OCI-LY7 (cell line): Measurements from ENCODE around the gene THAP7. TPM values are rescaled to one million over a fixed set of nuclear protein-coding genes. Genes with fewer than 3 reads are reported as not detected.
A peak's percentile ranks its signal among the peaks of the same experiment; 100 is the strongest.

ENCODE experiments used
- BruUV-seq: library from RNA; stranded (reverse); fragments of 400-500 nt; replicated peaks from 2 replicates; lab custom pipeline; 2021; lab: Mats Ljungman, UMichigan
- CTCF ChIA-PET: fragments of 300-600 bp; sonication (Branson Sonifier 250); formaldehyde crosslinking; loops from one replicate; lab custom pipeline; 2022; ENCODE audit warnings: antibody characterized with exemption; ENCODE audit not compliant: unreplicated experiment; lab: Charles Lee
- POLR2A ChIA-PET: fragments of 300-600 bp; sonication (Branson Sonifier 250); formaldehyde crosslinking; loops from one replicate; lab custom pipeline; 2022; ENCODE audit warnings: antibody characterized with exemption; lab: Charles Lee
- DNase-seq: peaks from one replicate; pipeline ENCODE4 v3.0.0-alpha.2; 2015; ENCODE audit warnings: low spot score
- H2AFZ ChIP-seq: fragments of 200-600 bp; sonication (generic), shearing (Covaris generic); 2 replicates; pipeline ENCODE4 v1.6.1; 2014; ENCODE audit warnings: mild to moderate bottlenecking, antibody characterized with exemption, low read length, moderate library complexity
- H3K27ac ChIP-seq: fragments of 200-600 bp; sonication (generic); 2 replicates; pipeline ENCODE4 v1.5.1; 2014; ENCODE audit warnings: mixed run types, low read depth, mild to moderate bottlenecking, moderate library complexity, low read length, inconsistent platforms; ENCODE audit not compliant: poor library complexity, severe bottlenecking
- H3K36me3 ChIP-seq: fragments of 200-600 bp; sonication (generic); 2 replicates; pipeline ENCODE4 v1.6.1; 2014; ENCODE audit warnings: mild to moderate bottlenecking, antibody characterized with exemption, low read length, moderate library complexity, mixed read lengths; ENCODE audit not compliant: insufficient read depth
- H3K4me1 ChIP-seq: fragments of 200-600 bp; sonication (generic); 2 replicates; pipeline ENCODE4 v1.5.1; 2014; ENCODE audit warnings: mild to moderate bottlenecking, low read length; ENCODE audit not compliant: insufficient read depth, poor library complexity, severe bottlenecking
- H3K4me2 ChIP-seq: fragments of 200-600 bp; sonication (generic); 2 replicates; pipeline ENCODE4 v1.6.1; 2014; ENCODE audit warnings: mild to moderate bottlenecking, low read length
- H3K4me3 ChIP-seq: fragments of 200-600 bp; sonication (generic); 2 replicates; pipeline ENCODE4 v1.5.1; 2014; ENCODE audit warnings: mild to moderate bottlenecking, low read depth, low read length; ENCODE audit not compliant: poor library complexity, severe bottlenecking
- H3K79me2 ChIP-seq: fragments of 200-600 bp; sonication (generic); 2 replicates; pipeline ENCODE4 v1.6.1; 2016; ENCODE audit warnings: low read depth, mild to moderate bottlenecking, low read length, moderate library complexity, mixed read lengths; ENCODE audit not compliant: insufficient read depth
- H3K9me2 ChIP-seq: fragments of 200-600 bp; sonication (generic); 2 replicates; pipeline ENCODE4 v1.6.1; 2016; ENCODE audit warnings: mild to moderate bottlenecking, low read length, mixed read lengths; ENCODE audit not compliant: insufficient read depth
- H3K9me3 ChIP-seq: fragments of 200-600 bp; sonication (generic); 2 replicates; pipeline ENCODE4 v1.6.1; 2014; ENCODE audit warnings: mild to moderate bottlenecking, mixed run types, low read length, mixed read lengths
- H4K20me1 ChIP-seq: fragments of 200-600 bp; sonication (generic); 2 replicates; pipeline ENCODE4 v1.6.1; 2014; ENCODE audit warnings: mild to moderate bottlenecking, antibody characterized with exemption, low read length, moderate library complexity, mixed read lengths; ENCODE audit not compliant: insufficient read depth
- EZH2phosphoT487 ChIP-seq: fragments of 200-600 bp; sonication (generic); IDR thresholded peaks from 2 replicates; pipeline ENCODE4 v1.6.1; 2018; ENCODE audit warnings: low read depth, borderline replicate concordance, mild to moderate bottlenecking, mixed run types, antibody characterized with exemption, low read length, moderate library complexity, mixed read lengths
- intact Hi-C: fragments of 100-400 bp; cut with micrococcal nuclease; formaldehyde crosslinking; loops from one replicate; pipeline ENCODE4 v1.10.0; 2022; ENCODE audit not compliant: unreplicated experiment
- total RNA-seq, 2 experiments: library from RNA; depleted of rRNA in 1 of 2; stranded (reverse); fragments of >200 nt in 1 of 2; shearing (Covaris generic) in 1 of 2; gene quantifications; 2 replicates each; pipeline ENCODE4 v1.2.3, GENCODE V29; 2014 to 2022
- TF ChIP-seq, protein P1 (sequence below): fragments of 200-600 bp; sonication (generic); conservative IDR thresholded peaks from 2 replicates; pipeline ENCODE4 v1.5.1; 2014; ENCODE audit warnings: mild to moderate bottlenecking, antibody characterized with exemption, low read length, moderate library complexity, mixed read lengths

The THAP7 gene
- total RNA-seq, 2 experiments from 2014 or later: 36.3 to 73.0 TPM

DNA sequence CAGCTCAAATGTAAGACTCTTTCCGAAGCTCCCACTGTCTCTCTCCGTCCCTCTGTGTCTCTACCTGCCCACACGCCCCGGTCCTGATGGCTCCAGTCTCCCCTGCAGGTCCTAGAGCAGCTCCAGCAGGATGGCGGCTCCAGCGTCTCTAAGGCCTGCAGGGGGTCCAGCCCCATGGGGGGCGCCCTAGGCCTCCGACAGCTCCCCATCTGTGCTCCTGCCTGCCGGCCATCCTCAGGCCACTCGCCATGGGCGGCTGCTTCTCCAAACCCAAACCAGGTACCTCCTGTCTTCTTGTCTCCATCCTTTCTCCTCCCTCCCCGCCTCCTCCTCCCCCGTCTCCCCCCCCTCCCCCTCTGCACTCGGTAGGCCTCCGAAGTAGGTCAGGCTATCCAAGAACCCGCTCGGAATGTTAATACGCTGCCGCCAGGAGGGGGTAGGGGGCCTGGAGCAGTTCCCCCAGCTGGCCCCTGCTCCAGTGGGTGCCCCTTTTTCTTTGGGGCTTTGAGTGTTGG, 34.2 kb downstream of the THAP7 start:
- TF ChIP-seq EZH2phosphoT487: no peak
- TF ChIP-seq, protein P1, sequence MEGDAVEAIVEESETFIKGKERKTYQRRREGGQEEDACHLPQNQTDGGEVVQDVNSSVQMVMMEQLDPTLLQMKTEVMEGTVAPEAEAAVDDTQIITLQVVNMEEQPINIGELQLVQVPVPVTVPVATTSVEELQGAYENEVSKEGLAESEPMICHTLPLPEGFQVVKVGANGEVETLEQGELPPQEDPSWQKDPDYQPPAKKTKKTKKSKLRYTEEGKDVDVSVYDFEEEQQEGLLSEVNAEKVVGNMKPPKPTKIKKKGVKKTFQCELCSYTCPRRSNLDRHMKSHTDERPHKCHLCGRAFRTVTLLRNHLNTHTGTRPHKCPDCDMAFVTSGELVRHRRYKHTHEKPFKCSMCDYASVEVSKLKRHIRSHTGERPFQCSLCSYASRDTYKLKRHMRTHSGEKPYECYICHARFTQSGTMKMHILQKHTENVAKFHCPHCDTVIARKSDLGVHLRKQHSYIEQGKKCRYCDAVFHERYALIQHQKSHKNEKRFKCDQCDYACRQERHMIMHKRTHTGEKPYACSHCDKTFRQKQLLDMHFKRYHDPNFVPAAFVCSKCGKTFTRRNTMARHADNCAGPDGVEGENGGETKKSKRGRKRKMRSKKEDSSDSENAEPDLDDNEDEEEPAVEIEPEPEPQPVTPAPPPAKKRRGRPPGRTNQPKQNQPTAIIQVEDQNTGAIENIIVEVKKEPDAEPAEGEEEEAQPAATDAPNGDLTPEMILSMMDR: no peak
- no peaks in the 10 kb centered on the region for H3K9me2 ChIP-seq
- H3K27ac ChIP-seq: no peak overlapping the region
- H3K4me3 ChIP-seq: no peak overlapping the region
- no TSS peak for BruUV-seq
- no peaks in the 10 kb centered on the region for H3K9me3 ChIP-seq
- POLR2A ChIA-PET: no interaction called here
- no peak for DNase-seq
- CTCF ChIA-PET: no interaction called here
- H3K4me1 ChIP-seq: peaks cover 15% of the 10 kb centered on the region
- no peaks in the 10 kb centered on the region for H4K20me1 ChIP-seq
- no peaks in the 10 kb centered on the region for H3K79me2 ChIP-seq
- H3K36me3 ChIP-seq: no peaks in the 10 kb centered on the region
- no peak overlapping the region for H2AFZ ChIP-seq
- intact Hi-C loops: no loop called here
- H3K4me2 ChIP-seq: 0 out of 2 replicates have a peak overlapping the region, but pooled peaks have one; percentile 25

DNA sequence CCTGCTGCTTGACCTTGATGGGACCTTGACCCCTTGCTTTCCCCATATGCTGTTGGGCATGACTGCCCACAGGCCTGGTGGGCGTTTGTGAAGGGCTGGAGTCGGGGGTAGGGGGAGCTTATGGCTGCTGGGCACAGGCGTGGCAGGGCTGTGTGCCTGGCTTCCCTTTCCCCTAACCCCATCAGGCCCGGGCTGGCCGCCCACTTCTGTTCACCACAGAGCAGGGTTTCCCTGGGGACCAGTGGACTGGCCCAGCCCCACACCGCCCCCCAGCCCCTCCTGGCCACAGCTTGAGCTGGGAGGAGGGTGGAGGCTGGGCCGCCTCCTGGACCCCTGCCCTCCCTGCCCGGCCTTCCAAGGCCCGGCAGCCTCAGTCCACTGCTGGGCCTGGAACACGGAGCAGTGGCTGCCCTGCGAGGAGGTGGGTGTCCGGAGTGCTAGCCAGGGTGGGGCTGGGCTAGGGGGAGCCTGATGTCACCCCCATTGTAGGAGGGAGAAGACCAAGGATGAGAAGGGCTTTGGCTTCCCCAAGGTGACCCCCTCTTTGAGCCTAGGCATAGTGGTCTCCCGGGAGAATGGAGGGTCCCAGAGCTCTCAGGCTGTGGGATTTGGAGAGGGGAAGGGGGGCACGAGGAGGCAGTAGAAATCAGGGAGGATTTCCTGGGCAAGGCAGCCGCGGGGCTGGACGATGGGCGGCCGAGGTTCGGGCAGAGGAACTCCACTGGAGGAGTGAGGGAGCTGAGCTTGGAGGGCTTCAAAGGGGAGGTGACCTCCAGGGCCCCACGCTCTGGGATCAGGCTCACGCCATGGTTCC, 34.8 kb downstream of the THAP7 start, which contains the start of gene AIFM3:
Gene AIFM3, plus strand, starts transcription at position 373 of the 814 bp plus-strand sequence. CDS start 690 bp downstream, outside the sequence.
- Histone ChIP-seq H2AFZ (no peak within 1 kb of the TSS), H3K9me2 (no peaks in the 10 kb centered on the region), H3K79me2 (no peaks in the 10 kb centered on the region), H3K27ac (no peak within 1 kb of the TSS), H3K9me3 (no peaks in the 10 kb centered on the region), H3K4me2 (0 out of 2 replicates have a peak within 1 kb of the TSS, but pooled peaks have one; percentile 25), H3K36me3 (no peaks in the 10 kb centered on the region), H4K20me1 (no peaks in the 10 kb centered on the region), H3K4me3 (no peak within 1 kb of the TSS), H3K4me1 (peaks cover 9% of the 10 kb centered on the region)
- ChIA-PET POLR2A (no interaction called here), CTCF (no interaction called here)
- TF ChIP-seq EZH2phosphoT487: no peak
- TF ChIP-seq, protein P1: no peak
- BruUV-seq: no TSS peak
- no peak for DNase-seq
- intact Hi-C loops: no loop called here
